ENCODE results near the gene CMTM6. TPM values are rescaled to one million over a fixed set of nuclear protein-coding genes. Genes with fewer than 3 reads are reported as not detected.

CMTM6 gene
- total and polyA plus RNA-seq, 10 of the 15 experiments (the other 5 are each of a cell fraction or from before 2014, with no cell fraction given), result 27.1 to 97.3 (median 61.4) TPM

DNA sequence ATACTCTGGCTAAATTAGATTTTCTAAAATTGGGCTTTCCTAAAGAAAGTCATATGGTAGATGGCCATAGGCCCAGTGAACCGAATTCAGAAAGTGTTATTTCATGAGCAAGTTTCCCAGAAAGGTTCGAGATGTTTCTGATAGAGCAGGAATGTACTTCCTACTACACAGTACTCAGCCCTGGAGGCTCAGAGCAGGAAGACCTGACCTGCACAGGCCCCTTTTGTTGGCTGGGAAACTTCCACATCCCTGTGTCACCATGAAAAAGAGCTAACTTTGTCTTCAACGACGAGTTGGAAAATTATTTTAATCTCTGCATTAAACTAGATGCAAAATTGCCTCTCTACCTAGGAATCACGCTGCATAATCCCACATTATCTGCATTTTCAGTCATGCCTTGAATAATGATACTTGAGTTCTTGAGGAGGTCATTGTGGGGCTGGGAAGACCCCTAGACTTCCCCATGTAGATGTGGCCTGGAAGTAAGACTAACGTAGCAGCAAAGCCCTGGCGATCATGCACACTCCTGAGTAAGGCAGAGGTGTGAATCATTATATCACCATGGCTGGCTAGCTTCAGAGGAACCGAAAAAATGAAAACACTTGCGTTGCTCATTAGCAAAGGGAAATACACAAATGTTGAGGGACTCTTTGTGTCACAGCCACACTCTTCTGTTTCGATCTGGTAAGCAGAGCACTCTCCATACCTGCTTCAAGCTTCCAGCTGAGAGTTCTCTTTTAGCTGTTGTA lies 63.9 kb downstream of the CMTM6 start (continued):
- TF ChIP-seq RELB (IDR thresholded peaks at IDR 0.05; ENCODE audit: low read depth) (peak; percentile 99), IRF4 (IDR thresholded peaks at IDR 0.05; ENCODE audit: low read depth, low read length) (peak; percentile 82), POLR2AphosphoS2 (IDR thresholded peaks at IDR 0.05; ENCODE audit: low read depth, low read length) (no peak), ZBTB11 (CRISPR knock-in tag; IDR thresholded peaks at IDR 0.05) (no peak), IRF5 (IDR thresholded peaks at IDR 0.05; ENCODE audit: borderline replicate concordance) (no peak; the same call in 1 of the 2 replicates), POLR2A (IDR thresholded peaks at IDR 0.05; ENCODE audit: low read depth, low read length) (no peak), NRF1 (conservative IDR thresholded peaks at IDR 0.05; ENCODE audit: low read depth, low read length) (no peak), NBN (IDR thresholded peaks at IDR 0.05) (peak; percentile 97; the same call in 1 of the 2 replicates), SRF (IDR thresholded peaks at IDR 0.05; ENCODE audit: low read depth in 2 of 2, low read length in 2 of 2) (no peak), CEBPB (IDR thresholded peaks at IDR 0.05; ENCODE audit: borderline replicate concordance in 1 of 2, low read depth in 2 of 2, low read length in 2 of 2) (peak in 1 of 2 experiments; percentile 40; a peak in 1 of 4 replicates), ELK1 (IDR thresholded peaks at IDR 0.05; ENCODE audit: low read depth, low read length) (no peak), ZNF207 (IDR thresholded peaks at IDR 0.05; ENCODE audit: borderline replicate concordance) (peak; percentile 67), FOXK2 (IDR thresholded peaks at IDR 0.05) (no peak), MAX (IDR thresholded peaks at IDR 0.05; ENCODE audit: low read depth, low read length) (no peak), EZH2 (IDR thresholded peaks at IDR 0.05; ENCODE audit: borderline replicate concordance, control insufficient read depth, low read depth, low read length) (no peak), CBX5 (IDR thresholded peaks at IDR 0.05; ENCODE audit: low read depth) (no peak), ZBED1 (IDR thresholded peaks at IDR 0.05; ENCODE audit: borderline replicate concordance) (peak; percentile 62; the same call in 1 of the 2 replicates)

All from GM12878 (cell line).